Lower leg skin (tissue), 3 donors: Measurements from ENCODE around the gene C4orf50.

ENCODE experiments used
- POLR2A ChIP-seq, 2 donors: fragments of 450-650 bp; IDR thresholded peaks; one replicate each; pipeline ENCODE4 v1.6.1; 2016 to 2017; ENCODE audit warnings: antibody characterized with exemption in 2 of 2, mild to moderate bottlenecking in 1 of 2, moderate library complexity in 1 of 2
- TF ChIP-seq, protein P1 (sequence below), 3 donors: fragments of 450-650 bp; IDR thresholded peaks; one replicate each; pipeline ENCODE4 v1.5.1; 2016; ENCODE audit warnings: antibody characterized with exemption in 3 of 3, mild to moderate bottlenecking in 3 of 3, moderate library complexity in 2 of 3

GRCh38 chr4:5976921-5977320 lies 41.3 kb downstream of the C4orf50 start:
- TF ChIP-seq, protein P1, sequence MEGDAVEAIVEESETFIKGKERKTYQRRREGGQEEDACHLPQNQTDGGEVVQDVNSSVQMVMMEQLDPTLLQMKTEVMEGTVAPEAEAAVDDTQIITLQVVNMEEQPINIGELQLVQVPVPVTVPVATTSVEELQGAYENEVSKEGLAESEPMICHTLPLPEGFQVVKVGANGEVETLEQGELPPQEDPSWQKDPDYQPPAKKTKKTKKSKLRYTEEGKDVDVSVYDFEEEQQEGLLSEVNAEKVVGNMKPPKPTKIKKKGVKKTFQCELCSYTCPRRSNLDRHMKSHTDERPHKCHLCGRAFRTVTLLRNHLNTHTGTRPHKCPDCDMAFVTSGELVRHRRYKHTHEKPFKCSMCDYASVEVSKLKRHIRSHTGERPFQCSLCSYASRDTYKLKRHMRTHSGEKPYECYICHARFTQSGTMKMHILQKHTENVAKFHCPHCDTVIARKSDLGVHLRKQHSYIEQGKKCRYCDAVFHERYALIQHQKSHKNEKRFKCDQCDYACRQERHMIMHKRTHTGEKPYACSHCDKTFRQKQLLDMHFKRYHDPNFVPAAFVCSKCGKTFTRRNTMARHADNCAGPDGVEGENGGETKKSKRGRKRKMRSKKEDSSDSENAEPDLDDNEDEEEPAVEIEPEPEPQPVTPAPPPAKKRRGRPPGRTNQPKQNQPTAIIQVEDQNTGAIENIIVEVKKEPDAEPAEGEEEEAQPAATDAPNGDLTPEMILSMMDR (IDR thresholded peaks at IDR 0.05), result no peak
- TF ChIP-seq POLR2A (IDR thresholded peaks at IDR 0.05), result no peak
